Heart left ventricle (tissue), 16 donors: Measurements from ENCODE around the gene ARHGAP24. TPM values are rescaled to one million over a fixed set of nuclear protein-coding genes. Genes with fewer than 3 reads are reported as not detected.
A peak's percentile ranks its signal among the peaks of the same experiment; 100 is the strongest.

Source experiments
- ATAC-seq, 4 donors: fragments of 200-7000 bp; cut with Tn5 transposase; one replicate each; pipeline ENCODE4 v1.9.1; 2020 to 2022; ENCODE audit warnings: moderate library complexity in 4 of 4, mild to moderate bottlenecking in 3 of 4, moderate number of reproducible peaks in 1 of 4
- DNase-seq, 5 donors: peaks; one replicate each; pipeline ENCODE4 v3.0.0-alpha.2; 2020
- H3K27ac ChIP-seq, 12 donors: fragments of 200-600 bp; sonication (generic) in 4 of 12; one replicate each; pipeline versions ENCODE4 v1.5.0 to v1.8.0; 2016 to 2022; ENCODE audit warnings: mild to moderate bottlenecking in 2 of 12
- H3K27me3 ChIP-seq, 9 donors: fragments of 200-600 bp; sonication (generic) in 2 of 9; one replicate each; pipeline versions ENCODE4 v1.5.1 to v1.8.0; 2016 to 2022; ENCODE audit warnings: mild to moderate bottlenecking in 3 of 9
- H3K36me3 ChIP-seq, 9 donors: fragments of 200-600 bp; sonication (generic) in 2 of 9; one replicate each; pipeline versions ENCODE4 v1.5.0 to v1.8.0; 2018 to 2022; ENCODE audit warnings: mild to moderate bottlenecking in 2 of 9
- H3K4me1 ChIP-seq, 12 donors: fragments of 200-600 bp; sonication (generic) in 4 of 12; one replicate each; pipeline versions ENCODE4 v1.5.0 to v1.8.0; 2016 to 2022; ENCODE audit warnings: mild to moderate bottlenecking in 3 of 12
- H3K4me3 ChIP-seq, 12 donors: fragments of 200-600 bp; sonication (generic) in 4 of 12; one replicate each; pipeline versions ENCODE4 v1.5.0 to v1.8.0; 2017 to 2022; ENCODE audit warnings: mild to moderate bottlenecking in 9 of 12, moderate library complexity in 4 of 12
- H3K9me3 ChIP-seq, 12 donors: fragments of 200-600 bp; sonication (generic) in 4 of 12; one replicate each; pipeline versions ENCODE4 v1.5.0 to v1.8.0; 2016 to 2022; ENCODE audit warnings: mild to moderate bottlenecking in 1 of 12
- CTCF ChIP-seq, 12 donors: fragments of 200-600 bp; sonication (generic) in 4 of 12; IDR thresholded peaks; one replicate each; pipeline versions ENCODE4 v1.5.0 to v1.8.0; 2018 to 2022; ENCODE audit warnings: antibody characterized with exemption in 12 of 12, mild to moderate bottlenecking in 5 of 12
- POLR2A ChIP-seq, 2 donors: fragments of 450-650 bp; IDR thresholded peaks; one replicate each; pipeline ENCODE4 v1.6.1; 2017; ENCODE audit warnings: antibody characterized with exemption in 2 of 2, mild to moderate bottlenecking in 2 of 2, moderate library complexity in 2 of 2
- WGBS, 4 donors: extraction: QIAGEN DNeasy Blood & Tissue Kit in 2 of 4; methylation state at CpG; one replicate each; pipeline versions ENCODE4 v1.1.5 to v1.1.7; 2013 to 2018; 5-methylcytosine and 5-hydroxymethylcytosine counted together
- intact Hi-C, 10 donors: fragments of 100-400 bp; cut with DNase I; formaldehyde crosslinking; loops; one replicate each; pipeline versions ENCODE4 v1.11.1 to v1.14.2; 2022
- polyA plus RNA-seq, 2 donors: library from polyadenylated mRNA; stranded (reverse); fragments of 200-250 nt; gene quantifications; one replicate each; pipeline ENCODE4 v1.2.3, GENCODE V29; 2013
- total RNA-seq, 9 donors: library from RNA; depleted of rRNA in 2 of 9; stranded (reverse); fragments of >200 nt in 2 of 9; fragmentation: NEBNext Ultra II Directional in 3 of 9; extraction: Animal tissue kit (Norgen Biotek cat#: 25700) in 3 of 9; gene quantifications; one replicate each; pipeline versions ENCODE4 v1.1.0 to v1.2.4, GENCODE V29; 2016 to 2023
- donor health status: ischemic (EF 13 %, LVEDD 7.1; RV severe dilation, severe dysfunction).
- donor health status: healthy with polysubstance abuse.
- donor health status: DM: no; HTN: yes; CAD: no.
- donor health status: DM: no; HTN: no; CAD: no.
- donor health status: ischemic (EF 25% LVEDD 6.9; RV normal size, moderate dysfunction).
- donor health status: ischemic (EF 25% LVEDD 5.7; RV mildly dilated, moderate dysfunction).
- donor health status: healthy.
- donor health status: DM: yes; HTN: yes; CAD: no.
- donor health status: ischemic (EF 35%, LVEDD 5.7; RV mildly dilated, moderate dysfunction).
- donor health status: nonischemic (EF 11% LVEDD 7.7; RV severe dilation, severe dysfunction).
- donor health status: DM: yes; HTN: yes; CAD: no.
- donor health status: PGD.
- donor health status: ischemic (EF 29% LVEDD 5.4; RV normal size, mild dysfunction).
- donor health status: nonischemic (EF 23%, LVEDD 6.1; RV moderate dilation, normal function).

Gene ARHGAP24
- total and polyA plus RNA-seq, 11 donors, result 4.5 to 36.9 (median 18.9) TPM

- TF ChIP-seq POLR2A (IDR thresholded peaks at IDR 0.05) (no peak), CTCF (IDR thresholded peaks at IDR 0.05) (no peak)
- ATAC-seq (no peak), DNase-seq (no peak)
- intact Hi-C loops, result loop anchor here in 1 of 10 donors (5.0 kb wide), 1 partner anchor 42 kb away; no protein-coding TSS in a partner anchor
- no peaks in the 10 kb centered on the region for H3K27me3 ChIP-seq
- WGBS, 4 donors, result 71 to 82% (median 73%) methylated on average over 5 of the region's 5 CpGs
- H3K9me3 ChIP-seq, result no peaks in the 10 kb centered on the region
- H3K4me1 ChIP-seq, result peaks cover 0 to 15% (median 0%) of the 10 kb centered on the region in 12 donors
- H3K36me3 ChIP-seq, result no peaks in the 10 kb centered on the region
- no peak overlapping the region for H3K27ac ChIP-seq
- H3K4me3 ChIP-seq, result no peak overlapping the region
Measured at GRCh38 chr4:85430697-85431096, 44.3 kb upstream of the ARHGAP24 start.

GRCh38 chr4:85431156-85431555 lies 43.8 kb upstream of the ARHGAP24 start:
- Histone ChIP-seq H3K27ac (no peak overlapping the region), H3K36me3 (no peaks in the 10 kb centered on the region), H3K4me1 (peaks cover 0 to 15% (median 0%) of the 10 kb centered on the region in 12 donors), H3K27me3 (no peaks in the 10 kb centered on the region), H3K4me3 (no peak overlapping the region), H3K9me3 (no peaks in the 10 kb centered on the region)
- TF ChIP-seq CTCF (IDR thresholded peaks at IDR 0.05) (no peak), POLR2A (IDR thresholded peaks at IDR 0.05) (no peak)
- 66 to 72% (median 69%) methylated on average over 3 of the region's 3 CpGs for WGBS, 4 donors
- DNase-seq (no peak), ATAC-seq (no peak)
- intact Hi-C loops, result loop anchor here in 1 of 10 donors (5.0 kb wide), 1 partner anchor 41 kb away; no protein-coding TSS in a partner anchor

- ATAC-seq (peak in 3 of 4 donors; percentile 20 to 29 (median 24)), DNase-seq (no peak)
- no peaks in the 10 kb centered on the region for H3K27me3 ChIP-seq
- H3K4me1 ChIP-seq, result peaks cover 0 to 14% (median 0%) of the 10 kb centered on the region in 12 donors
- TF ChIP-seq CTCF (IDR thresholded peaks at IDR 0.05), result no peak
- no peaks in the 10 kb centered on the region for H3K9me3 ChIP-seq
- intact Hi-C loops, result loop anchor here in 1 of 10 donors (5.0 kb wide), 1 partner anchor 40 kb away; no protein-coding TSS in a partner anchor
- 57 to 76% (median 58%) methylated on average over 1 of the region's 1 CpG for WGBS, 4 donors
- peak overlapping the region in 2 of 12 donors; percentile 13 to 18 for H3K27ac ChIP-seq
- no peaks in the 10 kb centered on the region for H3K36me3 ChIP-seq
- no peak overlapping the region for H3K4me3 ChIP-seq
Measured at GRCh38 chr4:85431881-85432485, 43.0 kb upstream of the ARHGAP24 start.

GRCh38 chr4:85445050-85445639 lies 29.8 kb upstream of the ARHGAP24 start:
- intact Hi-C loops, result loop anchor here in 1 of 10 donors (10.0 kb wide), 1 partner anchor 300 kb away; no protein-coding TSS in a partner anchor
- ATAC-seq, result no peak
- WGBS, 4 donors, result 58 to 72% (median 62%) methylated on average over 1 of the region's 1 CpG

More at GRCh38 chr4:85445050-85445639, 29.8 kb upstream of the ARHGAP24 start:
- Histone ChIP-seq H3K9me3 (no peaks in the 10 kb centered on the region), H3K36me3 (no peaks in the 10 kb centered on the region), H3K4me1 (peaks cover 0 to 10% (median 0%) of the 10 kb centered on the region in 12 donors), H3K27me3 (no peaks in the 10 kb centered on the region), H3K4me3 (no peak overlapping the region), H3K27ac (peak overlapping the region in 4 of 12 donors; percentile 7 to 22 (median 18))
- no peak for DNase-seq
- TF ChIP-seq POLR2A (IDR thresholded peaks at IDR 0.05), result no peak
- no peak for TF ChIP-seq CTCF (IDR thresholded peaks at IDR 0.05)
